NCI-H187 treated with DMSO at 0.1 percent for 48 hours (cell line): ENCODE data around the gene KLHDC10.
"Not testable (repeated sequence)": the region's sequence is repeated elsewhere in the genome, so short reads cannot be mapped to it uniquely, and the experiment has no call there.

Experiments
- DNase-seq: peaks from one replicate; lab custom pipeline; 2025; lab: John Stamatoyannopoulos, UW

The KLHDC10 gene

DNA sequence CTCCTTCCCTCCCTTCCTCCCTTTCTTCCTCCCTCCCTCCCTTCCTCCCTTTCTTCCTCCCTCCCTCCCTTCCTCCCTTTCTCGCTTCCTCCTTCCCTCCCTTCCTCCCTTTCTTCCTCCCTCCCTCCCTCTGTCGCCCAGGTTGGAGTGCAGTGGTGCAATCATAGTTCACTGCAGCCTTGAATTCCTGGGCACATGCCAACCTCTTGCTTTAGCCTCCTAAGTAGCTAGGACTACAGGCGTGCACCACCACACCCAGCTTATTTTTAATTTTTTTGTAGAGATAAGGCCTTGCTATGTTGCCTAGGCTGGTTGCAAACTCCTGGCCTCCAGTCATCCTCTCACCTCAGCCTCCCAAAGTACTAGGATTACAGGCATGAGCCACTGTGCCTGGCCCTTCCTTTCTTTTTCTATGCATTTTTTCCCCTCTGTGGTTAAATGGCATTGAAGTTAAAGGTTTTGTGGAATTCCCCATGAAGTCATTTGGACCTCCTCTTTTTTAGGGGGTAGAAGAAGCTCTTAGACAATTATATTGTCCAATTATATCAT, 9.6 kb downstream of the KLHDC10 start:
- no peak for DNase-seq

DNA sequence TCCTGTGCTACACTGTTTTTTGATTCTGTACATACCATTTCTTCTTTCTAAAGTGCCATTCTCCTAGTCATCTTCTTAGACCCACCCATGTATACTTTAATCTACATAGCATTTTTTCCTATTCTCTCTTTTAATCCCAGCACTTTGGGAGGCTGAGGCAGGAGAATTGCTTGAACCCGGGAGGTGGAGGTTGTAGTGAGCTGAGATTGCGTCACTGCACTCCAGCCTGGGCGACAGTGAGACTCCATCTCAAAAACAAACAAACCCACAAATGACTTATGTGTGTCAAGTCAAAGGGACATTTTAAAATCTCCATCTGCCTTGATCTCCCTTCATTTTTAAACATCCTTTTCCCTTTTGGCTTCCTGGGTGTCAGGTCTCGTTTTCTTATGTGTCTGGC, 13.2 kb downstream of the KLHDC10 start:
- not testable (repeated sequence) for DNase-seq

DNA sequence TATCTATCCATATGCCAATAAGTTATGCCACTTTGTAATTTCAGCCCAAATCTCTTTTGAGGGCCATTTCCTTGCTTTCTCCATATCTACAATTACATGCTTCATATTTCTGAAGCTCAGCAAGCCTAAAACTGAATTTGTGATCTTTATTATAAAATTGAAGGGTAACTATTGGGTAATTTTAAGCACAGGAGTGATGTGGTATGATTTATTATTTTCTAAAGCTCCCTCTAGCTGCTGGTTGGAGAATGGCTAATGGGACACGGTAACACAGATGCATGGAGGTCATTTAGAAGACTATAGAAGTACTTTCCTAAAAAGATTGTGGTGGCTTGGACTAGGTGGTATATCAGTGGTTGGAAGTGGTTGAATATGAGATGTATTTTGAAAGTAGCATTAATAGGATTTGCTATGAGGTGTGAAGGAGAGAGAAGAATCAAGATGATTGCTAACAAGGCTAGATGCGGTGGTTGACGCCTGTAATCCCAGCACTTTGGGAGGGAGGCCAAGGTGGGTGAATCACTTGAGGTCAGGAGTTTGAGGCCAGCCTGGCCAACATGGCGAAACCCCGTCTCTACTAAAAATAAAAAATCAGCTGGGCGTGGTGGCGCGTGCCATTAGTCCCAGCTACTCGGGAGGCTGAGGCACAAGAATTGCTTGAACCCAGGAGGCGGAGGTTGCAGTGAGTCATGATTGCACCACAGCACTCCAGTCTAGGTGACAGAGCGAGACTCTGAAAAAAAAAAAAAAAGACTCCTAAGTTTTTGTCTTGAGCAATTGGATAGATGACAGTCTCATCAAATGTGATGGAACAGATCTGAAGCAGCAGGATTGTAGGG, 13.9 kb downstream of the KLHDC10 start:
- no peak for DNase-seq

DNA sequence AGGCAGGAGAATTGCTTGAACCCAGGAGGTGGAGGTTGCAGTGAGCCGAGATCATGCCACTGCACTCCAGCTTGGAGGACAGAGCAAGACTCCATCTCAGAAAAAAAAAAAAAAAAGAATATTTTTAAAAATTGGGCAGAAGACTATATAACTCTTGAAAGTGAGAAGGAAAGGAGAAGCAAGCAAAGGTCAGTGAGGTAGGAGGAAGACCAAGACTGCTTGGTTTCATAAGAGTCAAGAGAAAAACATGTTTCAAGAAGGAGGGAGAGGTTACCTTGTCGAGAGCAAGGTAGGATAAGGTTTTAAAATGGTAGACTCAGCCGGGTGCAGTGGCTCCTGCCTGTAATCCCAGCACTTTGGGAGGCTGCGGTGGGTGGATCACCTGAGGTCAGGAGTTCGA, 14.9 kb downstream of the KLHDC10 start:
- DNase-seq, result not testable (repeated sequence)

DNA sequence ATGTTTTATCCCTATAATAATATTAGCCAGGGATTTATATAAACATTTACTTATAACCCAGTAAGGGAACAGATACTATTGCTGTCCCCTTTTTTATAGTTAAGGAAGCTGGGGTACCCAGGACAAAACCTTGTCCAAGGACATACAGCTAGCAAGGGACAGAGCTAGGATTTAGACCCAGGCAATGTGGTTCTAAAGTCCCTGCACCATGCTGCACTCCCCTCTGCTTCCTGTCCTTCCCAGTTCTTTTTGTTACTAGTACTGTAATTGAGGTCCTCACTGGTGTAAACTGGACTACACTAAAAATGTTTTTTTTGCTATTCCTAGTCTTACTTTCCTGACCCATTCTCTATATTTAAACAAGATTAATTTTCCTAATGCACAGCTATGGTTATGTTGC, 16.6 kb downstream of the KLHDC10 start:
- DNase-seq, result no peak

DNA sequence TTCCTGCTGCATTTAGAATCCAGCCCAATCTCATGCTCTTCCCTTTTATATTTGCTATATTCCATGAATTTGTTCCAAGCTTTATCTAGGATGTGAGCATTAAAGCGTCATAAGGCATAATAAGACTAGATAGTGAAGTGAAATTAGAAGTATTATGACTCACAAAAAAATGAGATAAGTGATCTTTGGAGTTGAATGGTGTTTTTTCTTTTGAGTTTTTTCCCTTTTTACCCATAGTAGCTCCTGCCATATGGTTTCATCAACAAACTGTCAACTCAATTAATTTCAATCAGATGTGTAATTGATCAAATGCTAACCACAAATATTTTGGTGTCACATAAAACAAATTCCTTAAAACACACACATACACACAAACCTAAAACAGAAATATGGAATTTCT, 17.0 kb downstream of the KLHDC10 start:
- DNase-seq, result no peak

DNA sequence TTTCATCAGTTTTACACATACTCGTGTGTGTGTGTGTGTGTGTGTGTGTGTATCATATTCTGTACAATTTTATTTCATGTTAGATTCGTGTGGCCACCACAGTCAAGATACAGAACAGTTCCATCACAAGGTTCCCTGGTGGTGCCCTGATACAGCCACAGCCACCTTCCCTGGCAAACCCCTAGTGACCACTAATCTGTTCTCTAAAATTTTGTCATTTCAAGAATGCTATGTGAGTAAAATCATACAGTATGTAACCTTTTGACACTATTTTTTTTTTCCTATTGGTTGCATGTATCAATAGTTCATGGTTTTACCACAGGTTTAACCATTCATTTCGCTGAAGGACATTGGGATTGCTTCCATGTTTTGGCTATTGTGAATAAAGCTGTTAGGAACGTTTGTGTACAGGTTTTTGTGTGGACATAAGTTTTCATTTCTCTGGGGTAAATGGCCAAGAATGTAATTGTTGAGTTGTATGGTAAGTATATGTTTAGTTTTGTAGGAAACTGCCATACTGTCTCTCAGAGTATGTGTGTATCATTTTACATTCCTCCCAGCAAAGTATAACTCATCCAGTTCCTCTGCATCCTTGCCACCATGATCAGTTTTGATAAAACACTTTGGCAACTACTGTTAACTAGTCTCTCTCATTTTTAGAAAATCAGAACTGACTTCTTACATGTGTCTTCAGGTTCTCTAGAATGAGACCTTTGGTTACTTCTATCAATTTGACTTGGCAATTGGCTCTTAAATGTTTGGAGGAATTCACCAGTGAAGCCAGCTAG, 20.6 kb downstream of the KLHDC10 start:
- DNase-seq, result no peak

DNA sequence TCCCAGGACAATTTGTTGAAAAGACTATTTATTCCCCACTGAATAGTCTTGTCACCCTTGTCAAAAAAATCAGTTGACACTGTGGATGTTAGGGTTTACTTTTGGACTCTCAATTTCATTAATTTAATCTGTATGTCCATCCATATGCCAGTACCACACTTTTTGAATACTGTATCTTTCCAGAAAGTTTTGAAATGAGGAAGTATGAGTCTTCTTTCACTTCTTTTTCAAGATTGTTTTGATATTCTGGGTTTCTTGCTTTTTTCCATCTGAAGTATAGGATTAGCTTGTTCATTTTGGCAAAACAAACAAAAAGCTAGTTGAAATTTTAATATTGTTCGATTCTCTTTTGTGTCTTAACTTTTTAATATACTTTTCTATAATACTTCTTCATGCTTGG, 21.7 kb downstream of the KLHDC10 start:
- DNase-seq, result no peak

DNA sequence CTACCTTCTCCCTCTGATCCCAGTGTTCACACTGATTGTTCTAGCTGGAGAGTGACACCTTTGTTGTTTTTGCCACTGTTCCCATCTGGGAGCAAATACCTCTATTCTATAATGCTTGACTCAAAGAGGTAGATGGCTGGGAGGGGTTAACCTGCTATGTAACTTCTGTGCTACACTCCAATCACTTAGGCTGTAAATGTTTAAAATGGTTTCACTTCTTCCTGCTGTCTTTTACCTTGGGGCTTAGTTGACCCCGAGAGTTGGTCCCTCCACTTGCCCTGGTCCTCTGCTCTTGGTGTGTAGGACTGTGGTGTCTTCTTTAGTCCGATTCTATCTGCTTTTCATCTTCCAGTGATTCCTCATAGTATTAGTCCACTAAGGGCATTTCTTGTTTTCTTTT, 22.3 kb downstream of the KLHDC10 start:
- no peak for DNase-seq

DNA sequence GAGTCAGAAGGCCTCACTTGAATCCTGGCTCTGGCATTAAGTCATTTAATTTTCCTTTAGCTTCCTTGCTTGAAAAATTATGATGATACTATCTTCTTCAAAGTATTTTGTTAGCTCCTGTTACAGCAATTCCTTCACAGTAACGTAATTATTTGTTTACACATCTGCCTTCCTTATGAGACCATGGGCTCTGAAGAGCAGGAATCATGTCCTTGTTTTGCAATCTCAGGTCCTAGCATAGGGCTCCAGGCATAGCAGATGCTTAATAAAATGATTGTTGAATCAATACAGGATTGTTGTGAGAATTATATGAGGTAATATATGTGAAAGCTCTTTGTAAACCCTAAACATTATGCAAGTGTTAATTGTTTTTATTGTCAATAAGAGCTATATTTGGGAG, 25.5 kb downstream of the KLHDC10 start:
- no peak for DNase-seq

DNA sequence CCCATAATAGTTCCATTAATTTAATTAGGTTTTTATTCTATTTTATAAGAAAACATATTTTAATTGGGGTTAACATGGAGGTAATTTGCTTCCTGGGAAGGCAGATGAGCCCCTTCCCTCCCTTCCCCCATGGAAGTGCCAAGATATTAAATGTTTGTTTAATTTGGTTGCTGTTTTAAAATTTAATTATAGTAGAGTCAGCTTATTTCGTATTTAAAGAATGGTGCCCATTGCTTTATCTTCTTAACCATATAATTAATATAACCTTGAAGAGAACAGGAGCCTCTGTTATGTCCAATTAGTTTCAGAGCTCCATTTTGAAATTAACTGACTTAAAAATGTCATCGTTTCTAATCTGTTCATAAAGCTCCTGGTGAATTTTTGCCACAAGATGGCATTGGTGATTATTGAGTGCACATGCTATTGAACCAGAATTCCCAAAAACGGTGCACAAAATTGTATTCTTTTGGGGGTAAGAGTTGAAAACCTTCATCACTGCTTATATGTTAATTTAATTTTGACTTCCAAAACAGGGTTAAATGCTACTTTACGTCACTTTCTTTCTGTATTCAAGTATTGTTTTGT, 26.0 kb downstream of the KLHDC10 start:
- no peak for DNase-seq

DNA sequence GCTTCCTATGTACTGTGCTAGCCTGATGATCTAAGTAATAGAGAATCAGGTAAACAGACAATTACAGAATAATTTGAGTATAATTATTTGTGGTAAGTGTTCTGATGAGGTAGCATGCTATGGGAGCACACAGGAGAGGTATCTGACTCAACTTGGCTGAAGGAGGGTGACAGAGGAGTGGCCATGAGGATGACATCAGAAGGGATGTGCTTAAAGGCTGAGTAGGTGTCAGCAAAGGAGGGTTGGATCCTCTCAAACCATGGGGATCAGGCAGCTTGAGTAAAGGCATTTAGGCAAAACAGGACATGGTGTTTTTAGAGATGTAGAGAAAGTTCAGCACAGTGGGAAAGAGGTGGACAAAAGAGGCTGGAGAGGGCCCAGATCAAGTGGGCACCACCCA, 29.0 kb downstream of the KLHDC10 start:
- DNase-seq, result no peak

DNA sequence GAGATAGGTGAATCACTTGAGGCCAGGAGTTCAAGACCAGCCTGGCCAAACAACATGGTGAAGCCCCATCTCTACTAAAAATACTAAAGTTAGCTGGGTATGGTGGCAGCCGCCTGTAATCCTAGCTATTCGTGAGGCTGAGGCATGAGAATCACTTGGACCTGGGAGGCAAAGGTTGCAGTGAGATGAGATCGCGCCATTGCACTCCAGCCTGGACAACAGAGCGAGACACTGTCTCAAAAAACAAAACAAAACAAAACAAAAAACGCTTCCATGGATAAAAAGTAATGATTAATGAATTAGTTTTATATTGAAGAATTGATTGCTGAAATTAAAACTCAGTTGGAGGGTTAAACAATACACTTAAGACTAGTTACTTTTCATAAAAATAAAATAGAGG, 32.3 kb downstream of the KLHDC10 start:
- DNase-seq, result no peak

DNA sequence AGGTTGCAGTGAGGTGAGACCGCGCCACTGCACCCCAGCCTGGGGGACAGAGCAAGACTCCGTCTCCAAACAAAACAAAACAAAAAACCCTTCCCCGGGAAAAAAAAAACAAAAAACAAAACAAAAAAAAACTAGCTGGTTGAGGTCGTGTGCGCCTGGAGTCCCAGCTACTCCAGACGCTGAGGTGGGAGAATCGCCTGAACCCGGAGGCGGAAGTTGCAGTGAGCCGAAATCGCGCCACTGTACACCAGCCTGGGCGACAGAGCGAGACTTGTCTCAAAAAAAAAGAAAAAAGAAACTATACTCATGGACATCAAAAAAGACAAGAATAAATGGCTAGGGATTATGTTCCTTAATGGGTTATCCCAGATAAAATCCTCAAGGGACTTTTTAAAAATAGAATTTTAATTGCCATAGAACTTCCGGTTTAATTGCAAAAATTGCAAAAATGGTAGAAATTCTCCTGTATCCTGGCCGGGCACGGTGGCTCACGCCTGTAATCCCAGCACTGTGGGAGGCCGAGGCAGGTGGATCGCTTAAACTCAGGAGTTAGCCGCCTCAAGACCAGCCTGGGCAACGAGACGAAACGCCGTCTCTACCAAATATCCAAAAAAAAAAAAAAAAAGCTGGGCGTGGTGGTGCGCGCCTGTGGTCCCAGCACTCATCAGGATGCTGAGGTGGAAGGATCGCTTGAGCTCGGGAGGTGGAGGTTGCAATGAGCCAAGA, 37.8 kb downstream of the KLHDC10 start:
- DNase-seq, result no peak

DNA sequence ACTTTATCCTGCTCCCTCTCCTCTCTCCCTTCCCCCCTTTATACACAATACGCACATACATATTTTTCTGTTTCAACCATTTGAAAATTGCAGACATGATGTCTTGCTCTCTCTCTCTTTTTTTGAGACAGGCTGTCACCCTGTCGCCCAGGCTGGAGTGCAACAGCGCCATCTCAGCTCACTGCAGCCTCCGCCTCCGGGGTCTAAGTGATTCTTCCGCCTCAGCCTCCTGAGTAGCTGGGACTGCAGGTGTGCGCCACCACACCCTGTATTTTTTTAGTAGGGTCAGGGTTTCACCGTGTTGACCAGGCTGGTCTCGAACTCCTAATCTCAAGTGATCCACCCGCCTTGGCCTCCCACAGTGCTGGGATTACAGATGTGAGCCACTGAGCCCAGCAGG, 38.5 kb downstream of the KLHDC10 start:
- DNase-seq, result no peak

DNA sequence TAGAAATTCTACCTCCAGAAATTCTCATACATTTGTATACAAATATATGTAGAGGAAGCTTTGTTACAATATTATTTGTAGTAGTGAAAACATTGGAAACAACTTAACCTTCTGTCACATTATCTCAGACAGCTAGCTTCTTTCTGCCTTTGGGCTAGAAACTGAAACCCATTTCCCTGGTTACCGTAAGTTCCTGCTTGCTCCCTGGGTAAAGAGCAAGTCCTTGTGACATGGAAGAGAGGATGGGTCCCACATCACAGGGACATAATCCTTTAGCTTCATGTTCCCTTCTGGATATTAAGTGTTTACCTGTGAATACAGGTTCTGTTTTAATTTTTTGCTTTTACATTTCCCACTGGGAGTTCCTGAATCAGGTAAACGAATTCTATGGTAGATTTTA, 41.8 kb downstream of the KLHDC10 start:
- no peak for DNase-seq

DNA sequence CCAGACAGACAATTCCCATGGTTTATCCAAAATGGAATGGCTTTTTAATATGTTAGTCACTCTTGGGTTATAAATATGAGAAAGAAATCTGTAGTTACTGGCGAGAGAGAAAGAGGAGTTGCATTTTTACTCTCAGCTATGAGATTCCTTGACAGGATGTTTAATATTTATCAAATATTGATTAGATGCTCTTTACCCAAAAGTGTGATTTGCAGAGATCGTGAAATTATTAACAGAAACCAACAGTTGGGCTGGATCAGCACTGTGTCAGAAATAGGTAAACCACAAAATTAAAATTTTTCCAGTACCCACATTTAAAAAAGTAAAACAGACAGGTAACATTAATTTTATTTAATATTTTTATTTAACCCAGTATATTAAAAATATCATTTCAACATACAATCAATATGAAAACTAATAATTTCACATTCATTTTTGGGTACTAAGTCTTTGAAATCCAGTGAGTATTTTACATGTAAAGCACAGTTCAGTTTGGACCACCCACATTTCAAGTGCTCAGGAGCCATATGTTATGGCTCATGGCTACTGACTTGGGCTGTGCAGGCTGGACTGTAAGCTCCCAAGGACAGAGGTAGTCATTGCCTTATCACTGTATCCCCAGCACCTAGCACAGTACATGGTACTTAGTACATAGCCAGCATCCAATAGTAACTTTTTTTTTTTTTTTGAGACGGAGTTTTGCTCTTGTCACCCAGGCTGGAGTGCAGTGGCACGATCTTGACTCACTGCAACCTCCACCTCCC, 42.5 kb downstream of the KLHDC10 start:
- no peak for DNase-seq

DNA sequence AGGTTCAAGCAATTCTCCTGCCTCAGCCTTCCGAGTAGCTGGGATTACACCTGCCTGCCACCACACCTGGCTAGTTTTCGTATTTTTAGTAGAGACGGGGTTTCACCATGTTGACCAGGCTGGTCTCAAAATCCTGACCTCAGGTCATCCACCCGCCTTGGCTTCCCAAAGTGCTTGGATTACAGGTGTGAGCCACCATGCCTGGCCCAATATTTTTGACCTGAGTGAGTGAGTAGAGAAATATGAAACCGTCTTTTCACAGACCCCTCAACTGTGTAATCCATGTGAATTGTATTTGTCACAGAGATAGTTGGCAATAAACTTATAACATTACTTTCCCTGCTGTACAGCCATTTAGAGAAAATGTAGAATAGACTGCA, 43.1 kb downstream of the KLHDC10 start:
- DNase-seq, result not testable (repeated sequence)

DNA sequence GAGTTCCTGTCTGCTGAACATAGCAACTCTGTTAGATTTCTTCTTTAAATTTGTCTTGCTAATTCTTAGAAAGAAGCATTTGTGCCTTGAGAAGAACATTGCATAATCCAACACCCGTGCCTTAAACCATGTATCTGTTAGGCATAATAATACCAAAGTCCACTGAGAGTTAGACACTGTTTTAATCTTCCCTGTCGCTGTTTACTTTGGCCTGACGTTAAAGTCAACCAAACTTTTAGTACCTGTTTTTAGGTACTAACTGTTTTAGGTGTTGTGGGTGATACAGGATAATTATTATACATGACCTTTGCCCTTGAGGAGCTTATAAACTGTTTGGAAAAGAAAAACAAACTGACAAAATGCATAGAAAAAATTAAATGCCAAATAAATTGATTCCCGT, 43.6 kb downstream of the KLHDC10 start:
- no peak for DNase-seq

DNA sequence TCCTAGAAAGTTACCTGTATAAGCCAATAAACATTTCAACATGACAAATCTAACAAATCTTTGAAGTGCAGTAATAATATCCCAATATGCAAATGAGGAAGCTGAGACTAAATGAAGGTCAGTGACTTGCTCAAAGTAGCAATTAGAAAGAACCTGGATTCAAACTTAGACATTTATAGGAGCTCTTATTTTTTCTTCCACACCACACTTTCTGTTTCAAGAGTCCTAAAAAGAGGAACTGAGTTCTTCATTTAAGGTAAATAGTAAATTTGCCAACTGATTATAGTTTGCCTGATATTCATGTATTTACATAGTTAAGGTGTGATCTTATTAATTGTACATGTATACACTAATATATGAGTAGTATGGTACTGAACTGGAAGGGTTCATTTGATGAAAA, 44.0 kb downstream of the KLHDC10 start:
- DNase-seq, result no peak

DNA sequence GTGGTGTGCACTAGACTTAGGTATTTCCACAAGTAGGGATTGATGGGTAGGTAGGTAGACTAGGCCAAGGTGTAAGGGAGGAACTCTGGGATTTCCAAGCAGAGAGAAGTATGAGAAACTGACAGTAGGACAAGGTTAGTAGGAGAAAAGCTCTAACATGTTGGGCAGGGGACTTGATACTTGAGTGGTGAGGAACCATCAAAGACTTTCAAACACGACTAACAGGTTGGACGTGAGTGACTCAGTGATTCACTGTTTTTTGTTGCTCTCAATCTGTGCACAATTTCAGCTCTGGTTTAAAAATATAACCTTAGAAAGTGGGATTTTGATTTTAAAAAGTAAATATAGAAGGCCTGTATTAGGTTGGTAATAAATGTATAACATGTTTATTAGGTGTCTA, 44.4 kb downstream of the KLHDC10 start:
- no peak for DNase-seq
